MM.1S (cell line): Measurements from ENCODE around the gene MED15.

ENCODE experiments used
- DNase-seq: peaks from one replicate; pipeline ENCODE4 v3.0.0-alpha.2; 2015
- H2AFZ ChIP-seq: fragments of 300-600 bp; sonication (generic); 2 replicates; pipeline ENCODE4 v1.6.0; 2016; ENCODE audit warnings: antibody characterized with exemption, low read length
- H3F3A ChIP-seq: fragments of 300-600 bp; sonication (generic); 2 replicates; pipeline ENCODE4 v1.6.1; 2016; ENCODE audit warnings: mild to moderate bottlenecking, antibody characterized with exemption, low read length, moderate library complexity, mixed read lengths; ENCODE audit not compliant: insufficient read depth
- H3K27ac ChIP-seq: fragments of 300-600 bp; sonication (generic); 2 replicates; pipeline ENCODE4 v1.5.1; 2016; ENCODE audit warnings: mild to moderate bottlenecking, low read length
- H3K27me3 ChIP-seq: fragments of 300-600 bp; sonication (generic); replicated peaks from 2 replicates; pipeline ENCODE4 v1.6.0; 2016; ENCODE audit warnings: low read length; ENCODE audit not compliant: insufficient read depth
- H3K36me3 ChIP-seq: fragments of 300-600 bp; sonication (generic); replicated peaks from 2 replicates; pipeline ENCODE4 v1.6.1; 2016; ENCODE audit warnings: mild to moderate bottlenecking, low read length, mixed read lengths; ENCODE audit not compliant: insufficient read depth
- H3K4me1 ChIP-seq: fragments of 300-600 bp; sonication (generic); 2 replicates; pipeline ENCODE4 v1.6.1; 2016; ENCODE audit warnings: low read length, mixed read lengths
- H3K4me2 ChIP-seq: fragments of 300-600 bp; sonication (generic); 2 replicates; pipeline ENCODE4 v1.6.0; 2016; ENCODE audit warnings: low read depth, low read length
- H3K4me3 ChIP-seq: fragments of 300-600 bp; sonication (generic); 2 replicates; pipeline ENCODE4 v1.5.1; 2016; ENCODE audit warnings: low read length, mixed read lengths
- H3K79me2 ChIP-seq: fragments of 300-600 bp; sonication (generic); 2 replicates; pipeline ENCODE4 v1.6.1; 2016; ENCODE audit warnings: mixed run types, low read length, mixed read lengths
- H3K9ac ChIP-seq: fragments of 300-600 bp; sonication (generic); 2 replicates; pipeline ENCODE4 v1.6.1; 2016; ENCODE audit warnings: low read length, mixed read lengths
- H3K9me2 ChIP-seq: fragments of 300-600 bp; sonication (generic); replicated peaks from 2 replicates; pipeline ENCODE4 v1.6.1; 2016; ENCODE audit warnings: mild to moderate bottlenecking, low read length, mixed read lengths; ENCODE audit not compliant: insufficient read depth
- H3K9me3 ChIP-seq: fragments of 300-600 bp; sonication (generic); replicated peaks from 2 replicates; pipeline ENCODE4 v1.6.1; 2016; ENCODE audit warnings: mild to moderate bottlenecking, low read length, mixed read lengths; ENCODE audit not compliant: insufficient read depth
- H4K20me1 ChIP-seq: fragments of 300-600 bp; sonication (generic); 2 replicates; pipeline ENCODE4 v1.6.1; 2016; ENCODE audit warnings: mild to moderate bottlenecking, low read length, moderate library complexity, mixed read lengths; ENCODE audit not compliant: insufficient read depth
- EZH2 ChIP-seq: fragments of 300-600 bp; sonication (generic); optimal IDR thresholded peaks from 2 replicates; pipeline ENCODE3; 2017; ENCODE audit warnings: low read depth, mild to moderate bottlenecking, antibody characterized with exemption, low read length, mixed read lengths
- EZH2phosphoT487 ChIP-seq: fragments of 300-600 bp; sonication (generic); IDR thresholded peaks from 2 replicates; pipeline ENCODE4 v1.6.1; 2018; ENCODE audit warnings: antibody characterized with exemption, low read length
- TF ChIP-seq, protein P1 (sequence below): fragments of 300-600 bp; sonication (generic); IDR thresholded peaks from 2 replicates; pipeline ENCODE4 v1.5.1; 2016; ENCODE audit warnings: antibody characterized with exemption, low read length, mixed read lengths

The MED15 gene

DNA sequence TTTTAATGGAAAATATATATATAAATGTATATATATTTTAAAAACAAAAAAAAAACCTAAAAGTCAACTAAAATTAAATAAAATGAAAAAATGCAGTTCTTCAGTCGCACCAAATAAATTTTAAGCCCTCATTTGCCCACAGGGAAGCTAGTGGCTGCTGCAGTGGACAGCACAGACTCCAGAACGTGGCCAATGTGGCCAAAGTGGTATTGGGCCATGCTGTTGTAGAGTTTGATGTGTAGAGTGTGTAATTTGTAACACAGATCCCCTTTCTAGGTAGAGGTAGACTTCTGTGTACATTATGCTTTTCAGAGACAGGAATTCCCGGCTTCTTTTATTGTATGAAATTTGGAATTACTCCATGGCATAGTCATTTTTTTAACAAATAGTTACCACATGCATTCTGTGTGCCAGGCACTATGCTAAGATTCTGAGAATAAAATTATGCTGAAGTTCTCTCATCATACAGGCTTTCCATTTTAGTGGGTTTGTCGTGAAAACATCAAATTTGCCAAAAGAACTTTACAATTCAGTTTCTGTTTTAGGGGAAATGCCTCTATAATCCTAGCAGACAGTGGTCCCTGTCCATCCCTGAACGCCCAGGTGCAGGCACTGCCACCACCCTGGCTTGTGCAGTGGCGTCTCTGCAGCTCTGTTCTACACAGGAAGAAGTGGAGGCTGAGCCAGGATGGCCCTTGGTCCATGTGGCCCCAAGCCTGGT is 68.5 kb downstream of the MED15 start:
- peaks cover 6% of the 10 kb centered on the region; the same call in 1 of the 2 replicates for H3K36me3 ChIP-seq
- peaks cover 4% of the 10 kb centered on the region; the same call in 1 of the 2 replicates for H4K20me1 ChIP-seq
- H3K9me2 ChIP-seq: no peaks in the 10 kb centered on the region
- H3K27ac ChIP-seq: no peak overlapping the region
- H3F3A ChIP-seq: no peaks in the 10 kb centered on the region
- peaks cover 3% of the 10 kb centered on the region; the same call in 1 of the 2 replicates for H3K4me1 ChIP-seq
- H3K79me2 ChIP-seq: no peaks in the 10 kb centered on the region; the same call in 1 of the 2 replicates
- no peak overlapping the region for H3K9ac ChIP-seq
- no peak overlapping the region for H3K4me3 ChIP-seq
- no peak for DNase-seq
- H3K4me2 ChIP-seq: no peak overlapping the region
- no peaks in the 10 kb centered on the region for H3K27me3 ChIP-seq
- no peak overlapping the region for H2AFZ ChIP-seq
- no peaks in the 10 kb centered on the region for H3K9me3 ChIP-seq
- TF ChIP-seq, protein P1, sequence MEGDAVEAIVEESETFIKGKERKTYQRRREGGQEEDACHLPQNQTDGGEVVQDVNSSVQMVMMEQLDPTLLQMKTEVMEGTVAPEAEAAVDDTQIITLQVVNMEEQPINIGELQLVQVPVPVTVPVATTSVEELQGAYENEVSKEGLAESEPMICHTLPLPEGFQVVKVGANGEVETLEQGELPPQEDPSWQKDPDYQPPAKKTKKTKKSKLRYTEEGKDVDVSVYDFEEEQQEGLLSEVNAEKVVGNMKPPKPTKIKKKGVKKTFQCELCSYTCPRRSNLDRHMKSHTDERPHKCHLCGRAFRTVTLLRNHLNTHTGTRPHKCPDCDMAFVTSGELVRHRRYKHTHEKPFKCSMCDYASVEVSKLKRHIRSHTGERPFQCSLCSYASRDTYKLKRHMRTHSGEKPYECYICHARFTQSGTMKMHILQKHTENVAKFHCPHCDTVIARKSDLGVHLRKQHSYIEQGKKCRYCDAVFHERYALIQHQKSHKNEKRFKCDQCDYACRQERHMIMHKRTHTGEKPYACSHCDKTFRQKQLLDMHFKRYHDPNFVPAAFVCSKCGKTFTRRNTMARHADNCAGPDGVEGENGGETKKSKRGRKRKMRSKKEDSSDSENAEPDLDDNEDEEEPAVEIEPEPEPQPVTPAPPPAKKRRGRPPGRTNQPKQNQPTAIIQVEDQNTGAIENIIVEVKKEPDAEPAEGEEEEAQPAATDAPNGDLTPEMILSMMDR: no peak
- TF ChIP-seq EZH2 (no peak), EZH2phosphoT487 (no peak)

DNA sequence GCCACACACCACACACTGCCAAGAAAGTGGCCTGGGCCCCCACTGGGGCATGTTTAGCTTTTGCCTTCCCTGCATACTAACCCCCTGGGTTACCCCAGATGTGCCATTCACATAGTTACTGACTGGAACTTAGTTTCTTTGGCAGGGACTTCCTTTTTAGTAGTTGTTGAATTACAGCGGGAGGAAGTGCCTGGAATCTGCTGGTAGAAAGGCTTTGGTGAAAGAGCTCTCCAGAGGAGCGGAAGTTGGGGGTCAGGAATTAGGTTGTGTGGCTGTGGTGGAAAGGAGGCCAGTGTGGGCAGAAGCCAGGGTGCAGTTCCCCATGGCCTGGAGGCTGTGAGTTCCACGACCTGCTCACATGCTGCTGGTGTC is 69.0 kb downstream of the MED15 start:
- DNase-seq: no peak
- Histone ChIP-seq H3K9ac (no peak overlapping the region), H3K27me3 (no peaks in the 10 kb centered on the region), H3K27ac (no peak overlapping the region), H3K9me2 (no peaks in the 10 kb centered on the region), H3K79me2 (no peaks in the 10 kb centered on the region; the same call in 1 of the 2 replicates), H4K20me1 (no peaks in the 10 kb centered on the region), H3K4me2 (no peak overlapping the region), H2AFZ (no peak overlapping the region), H3K36me3 (peaks cover 3% of the 10 kb centered on the region; the same call in 1 of the 2 replicates), H3F3A (no peaks in the 10 kb centered on the region), H3K4me3 (no peak overlapping the region), H3K9me3 (no peaks in the 10 kb centered on the region), H3K4me1 (no peaks in the 10 kb centered on the region)
- TF ChIP-seq EZH2 (no peak), EZH2phosphoT487 (no peak)
- TF ChIP-seq, protein P1: no peak

DNA sequence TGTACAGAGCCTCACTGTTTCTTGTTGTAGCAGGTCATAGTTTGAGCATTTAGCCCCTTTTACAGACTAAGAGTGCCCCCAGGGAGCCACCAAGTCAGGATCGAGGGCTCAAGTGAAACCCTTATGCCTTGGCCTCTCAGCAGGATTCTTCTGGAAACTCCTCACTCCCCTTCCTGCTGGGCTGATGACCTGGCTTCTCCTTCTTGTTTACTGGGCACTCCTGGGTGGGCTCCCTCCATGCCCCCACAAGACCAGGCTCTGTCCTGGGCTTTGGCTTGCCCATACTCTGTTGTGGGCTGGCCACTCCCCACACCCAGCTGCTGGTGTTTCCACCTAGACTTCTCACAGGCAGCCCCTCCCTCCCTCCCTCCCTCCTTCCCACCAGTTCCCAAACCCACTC is 69.6 kb downstream of the MED15 start:
- DNase-seq: no peak
- Histone ChIP-seq H3K27me3 (no peaks in the 10 kb centered on the region), H3K27ac (no peak overlapping the region), H3K4me1 (no peaks in the 10 kb centered on the region), H3K36me3 (peaks cover 3% of the 10 kb centered on the region; the same call in 1 of the 2 replicates), H3K9ac (no peak overlapping the region), H4K20me1 (no peaks in the 10 kb centered on the region), H3K4me3 (no peak overlapping the region), H2AFZ (no peak overlapping the region), H3K9me2 (no peaks in the 10 kb centered on the region), H3K9me3 (no peaks in the 10 kb centered on the region), H3F3A (no peaks in the 10 kb centered on the region), H3K79me2 (no peaks in the 10 kb centered on the region; the same call in 1 of the 2 replicates), H3K4me2 (no peak overlapping the region)
- TF ChIP-seq, protein P1: no peak
- TF ChIP-seq EZH2phosphoT487: no peak
- no peak for TF ChIP-seq EZH2
